ENCODE results near the gene PARP12. TPM values are rescaled to one million over a fixed set of nuclear protein-coding genes. Genes with fewer than 3 reads are reported as not detected.
A peak's percentile ranks its signal among the peaks of the same experiment; 100 is the strongest.

The PARP12 gene
- total RNA-seq, 6 experiments from 2014 or later: 15.7 to 33.1 (median 23.3) TPM

- Histone ChIP-seq H3K36me3 (peaks cover 0 to 15% (median 1%) of the 10 kb centered on the region in 4 donors), H3K4me3 (no peak overlapping the region), H3K27ac (no peak overlapping the region), H3K4me1 (peaks cover 0 to 30% (median 9%) of the 10 kb centered on the region in 4 donors), H3K9me3 (no peaks in the 10 kb centered on the region), H3K27me3 (no peaks in the 10 kb centered on the region)
- WGBS (ENCODE audit: insufficient coverage, low coverage, low lambda C conversion rate, missing lambda C conversion rate): no CpG with 5 or more reads among the region's 2 CpGs
- intact Hi-C loops (cut with DNase I): no loop called here
- ATAC-seq: no peak
- TF ChIP-seq POLR2A (IDR thresholded peaks at IDR 0.05) (no peak), CTCF (IDR thresholded peaks at IDR 0.05) (no peak)
- DNase-seq: no peak
These were observed 6.9 kb downstream of the PARP12 start for GRCh38 chr7:140055833-140056232.

GRCh38 chr7:140054751-140055150 is 8.0 kb downstream of the PARP12 start:
- WGBS (ENCODE audit: insufficient coverage, low coverage, low lambda C conversion rate, missing lambda C conversion rate): 82% methylated on average over 2 of the region's 4 CpGs
- Histone ChIP-seq H3K9me3 (no peaks in the 10 kb centered on the region), H3K27ac (no peak overlapping the region), H3K4me1 (peaks cover 0 to 24% (median 6%) of the 10 kb centered on the region in 4 donors), H3K27me3 (no peaks in the 10 kb centered on the region), H3K36me3 (peaks cover 0 to 15% (median 1%) of the 10 kb centered on the region in 4 donors), H3K4me3 (no peak overlapping the region)
- intact Hi-C loops (cut with DNase I): no loop called here
- TF ChIP-seq CTCF (IDR thresholded peaks at IDR 0.05): no peak
- TF ChIP-seq POLR2A (IDR thresholded peaks at IDR 0.05): no peak
- DNase-seq: no peak
- ATAC-seq: no peak

- H3K36me3 ChIP-seq: peaks cover 0 to 15% (median 1%) of the 10 kb centered on the region in 4 donors
- no peaks in the 10 kb centered on the region for H3K27me3 ChIP-seq
- no peak for TF ChIP-seq CTCF (IDR thresholded peaks at IDR 0.05)
- no peak for TF ChIP-seq POLR2A (IDR thresholded peaks at IDR 0.05)
- H3K4me3 ChIP-seq: no peak overlapping the region
- intact Hi-C loops (cut with DNase I): no loop called here
- peak in 1 of 4 donors; percentile 19 for ATAC-seq
- H3K27ac ChIP-seq: no peak overlapping the region
- DNase-seq: no peak
- WGBS (ENCODE audit: insufficient coverage, low coverage, low lambda C conversion rate, missing lambda C conversion rate): 39% methylated on average over 3 of the region's 3 CpGs
- no peaks in the 10 kb centered on the region for H3K9me3 ChIP-seq
- H3K4me1 ChIP-seq: peaks cover 0 to 23% (median 7%) of the 10 kb centered on the region in 4 donors
These were observed 8.8 kb downstream of the PARP12 start for GRCh38 chr7:140053812-140054539.

- Histone ChIP-seq H3K27me3 (no peaks in the 10 kb centered on the region), H3K36me3 (peaks cover 0 to 12% (median 1%) of the 10 kb centered on the region in 4 donors), H3K4me1 (peaks cover 0 to 30% (median 13%) of the 10 kb centered on the region in 4 donors), H3K9me3 (no peaks in the 10 kb centered on the region), H3K27ac (no peak overlapping the region), H3K4me3 (no peak overlapping the region)
- ATAC-seq (no peak), DNase-seq (no peak)
- intact Hi-C loops (cut with DNase I): no loop called here
- no peak for TF ChIP-seq POLR2A (IDR thresholded peaks at IDR 0.05)
- no peak for TF ChIP-seq CTCF (IDR thresholded peaks at IDR 0.05)
These were observed 10.9 kb downstream of the PARP12 start for GRCh38 chr7:140051820-140052219.

All from right lobe of liver (tissue), 6 donors.